GM12873 (cell line): ENCODE results near the gene GPD1L.

ENCODE experiments used
- TF ChIP-seq, protein P1 (sequence below): IDR thresholded peaks from 2 replicates; pipeline ENCODE4 v1.5.1; 2012; ENCODE audit warnings: low read depth, mild to moderate bottlenecking, moderate library complexity, low read length, control low read depth; ENCODE audit not compliant: insufficient read depth; ENCODE audit errors: missing control alignments

Gene GPD1L

GRCh38 chr3:32140943-32141342 lies 34.5 kb downstream of the GPD1L start:
- TF ChIP-seq, protein P1, sequence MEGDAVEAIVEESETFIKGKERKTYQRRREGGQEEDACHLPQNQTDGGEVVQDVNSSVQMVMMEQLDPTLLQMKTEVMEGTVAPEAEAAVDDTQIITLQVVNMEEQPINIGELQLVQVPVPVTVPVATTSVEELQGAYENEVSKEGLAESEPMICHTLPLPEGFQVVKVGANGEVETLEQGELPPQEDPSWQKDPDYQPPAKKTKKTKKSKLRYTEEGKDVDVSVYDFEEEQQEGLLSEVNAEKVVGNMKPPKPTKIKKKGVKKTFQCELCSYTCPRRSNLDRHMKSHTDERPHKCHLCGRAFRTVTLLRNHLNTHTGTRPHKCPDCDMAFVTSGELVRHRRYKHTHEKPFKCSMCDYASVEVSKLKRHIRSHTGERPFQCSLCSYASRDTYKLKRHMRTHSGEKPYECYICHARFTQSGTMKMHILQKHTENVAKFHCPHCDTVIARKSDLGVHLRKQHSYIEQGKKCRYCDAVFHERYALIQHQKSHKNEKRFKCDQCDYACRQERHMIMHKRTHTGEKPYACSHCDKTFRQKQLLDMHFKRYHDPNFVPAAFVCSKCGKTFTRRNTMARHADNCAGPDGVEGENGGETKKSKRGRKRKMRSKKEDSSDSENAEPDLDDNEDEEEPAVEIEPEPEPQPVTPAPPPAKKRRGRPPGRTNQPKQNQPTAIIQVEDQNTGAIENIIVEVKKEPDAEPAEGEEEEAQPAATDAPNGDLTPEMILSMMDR = no peak

DNA sequence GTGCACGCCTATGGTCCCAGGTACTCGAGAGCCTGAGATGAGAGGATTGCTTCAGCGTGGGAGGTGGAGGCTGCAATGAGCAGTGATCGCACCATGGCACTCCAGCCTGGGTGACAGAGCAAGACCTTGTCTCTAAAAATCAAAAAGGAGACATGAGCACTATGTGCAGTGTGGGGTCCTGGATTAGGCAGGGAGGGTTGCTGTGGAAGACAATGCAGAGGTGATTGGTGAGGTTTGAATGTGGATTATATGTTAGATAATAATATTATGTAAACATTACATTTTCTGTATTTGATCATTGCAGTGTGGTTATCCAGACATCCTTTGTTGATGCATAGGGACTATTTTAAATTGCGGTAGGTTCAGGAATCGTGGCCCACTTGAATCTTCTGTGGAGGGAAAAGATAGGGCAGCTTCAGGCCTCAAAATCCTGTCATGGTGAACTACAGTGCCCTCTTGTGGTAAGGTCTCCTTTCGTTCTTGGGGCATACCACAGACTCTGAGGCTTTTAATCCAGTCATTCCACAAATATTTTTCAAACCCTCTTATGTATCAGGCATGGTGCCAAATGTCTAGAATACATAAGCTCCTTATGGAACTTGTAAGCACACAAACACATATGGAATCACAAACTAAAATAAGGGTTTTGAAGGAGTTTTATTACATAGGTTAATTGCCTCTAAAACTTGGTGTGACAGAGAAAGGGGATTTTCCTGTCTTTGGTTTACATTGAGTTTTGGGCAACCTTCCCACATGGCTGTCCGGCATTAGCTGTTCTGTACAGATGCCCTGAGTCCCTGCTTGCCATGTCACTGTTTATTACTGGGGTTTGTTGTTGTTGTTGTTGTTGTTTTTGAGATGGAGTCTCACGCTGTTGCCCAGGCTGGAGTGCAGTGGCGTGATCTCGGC lies 37.7 kb downstream of the GPD1L start:
- TF ChIP-seq, protein P1 = peak; percentile 76

DNA sequence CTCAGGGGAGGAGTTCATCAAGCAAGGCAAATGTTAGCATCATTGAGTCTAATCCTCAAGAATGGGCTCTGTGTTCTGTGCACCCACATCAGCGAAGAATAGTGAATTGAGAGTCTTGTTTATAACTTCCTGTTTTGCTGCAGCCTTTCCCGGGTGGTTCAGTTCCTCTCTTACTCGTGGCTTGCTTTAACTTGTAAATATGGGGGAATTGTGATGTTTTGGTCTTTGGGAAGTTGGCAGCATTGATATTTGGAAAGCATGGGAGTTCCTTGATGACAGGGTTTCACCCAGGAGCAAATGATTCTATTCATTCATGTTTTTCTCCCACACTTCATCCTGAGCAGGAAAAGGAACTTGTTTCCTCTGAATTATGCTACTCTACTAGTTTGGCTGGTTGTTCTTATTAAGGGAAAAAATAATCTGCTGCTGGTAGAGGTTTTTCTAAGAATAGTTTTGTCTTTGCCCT lies 40.4 kb downstream of the GPD1L start:
- TF ChIP-seq, protein P1 = no peak

DNA sequence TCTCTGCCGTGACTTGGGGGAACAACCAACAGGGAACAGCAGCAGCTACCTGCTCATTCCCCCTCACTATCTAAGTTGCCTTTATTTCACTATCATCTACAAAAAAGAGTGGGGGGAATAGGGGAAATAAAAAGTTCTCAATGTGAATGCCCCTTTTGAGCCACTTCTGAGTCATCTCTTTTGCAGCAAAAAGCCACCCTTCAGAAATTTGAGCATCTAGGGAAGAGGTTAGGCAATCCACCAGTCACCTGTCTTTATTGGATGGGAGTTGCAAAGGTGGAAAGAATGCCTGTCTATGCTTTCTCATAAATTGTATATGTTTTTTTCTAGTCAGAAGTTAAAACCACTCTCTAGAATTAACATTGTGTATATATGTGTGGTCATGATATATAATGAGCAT lies 41.1 kb downstream of the GPD1L start:
- TF ChIP-seq, protein P1 = no peak

GRCh38 chr3:32147933-32148332 lies 41.5 kb downstream of the GPD1L start:
- TF ChIP-seq, protein P1 = no peak

DNA sequence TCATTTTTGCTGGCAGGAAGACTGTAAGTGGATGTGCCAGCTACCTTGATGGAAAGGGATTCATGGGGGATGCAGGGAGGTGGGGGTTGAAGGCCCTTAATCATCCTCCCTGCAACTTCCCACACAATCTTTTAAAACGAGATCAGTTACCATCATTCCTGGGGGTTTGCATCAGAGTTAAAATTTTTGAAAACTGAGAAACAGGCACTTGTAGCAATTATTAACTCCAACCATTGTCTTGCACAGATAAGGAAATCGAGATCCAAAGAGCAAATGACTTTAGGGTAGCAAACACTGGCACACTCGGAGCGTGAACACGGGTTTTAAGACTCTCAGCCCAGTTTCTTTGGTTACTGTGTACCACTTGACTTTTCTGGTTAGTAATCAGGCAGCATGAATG lies 41.9 kb downstream of the GPD1L start:
- TF ChIP-seq, protein P1 = no peak

DNA sequence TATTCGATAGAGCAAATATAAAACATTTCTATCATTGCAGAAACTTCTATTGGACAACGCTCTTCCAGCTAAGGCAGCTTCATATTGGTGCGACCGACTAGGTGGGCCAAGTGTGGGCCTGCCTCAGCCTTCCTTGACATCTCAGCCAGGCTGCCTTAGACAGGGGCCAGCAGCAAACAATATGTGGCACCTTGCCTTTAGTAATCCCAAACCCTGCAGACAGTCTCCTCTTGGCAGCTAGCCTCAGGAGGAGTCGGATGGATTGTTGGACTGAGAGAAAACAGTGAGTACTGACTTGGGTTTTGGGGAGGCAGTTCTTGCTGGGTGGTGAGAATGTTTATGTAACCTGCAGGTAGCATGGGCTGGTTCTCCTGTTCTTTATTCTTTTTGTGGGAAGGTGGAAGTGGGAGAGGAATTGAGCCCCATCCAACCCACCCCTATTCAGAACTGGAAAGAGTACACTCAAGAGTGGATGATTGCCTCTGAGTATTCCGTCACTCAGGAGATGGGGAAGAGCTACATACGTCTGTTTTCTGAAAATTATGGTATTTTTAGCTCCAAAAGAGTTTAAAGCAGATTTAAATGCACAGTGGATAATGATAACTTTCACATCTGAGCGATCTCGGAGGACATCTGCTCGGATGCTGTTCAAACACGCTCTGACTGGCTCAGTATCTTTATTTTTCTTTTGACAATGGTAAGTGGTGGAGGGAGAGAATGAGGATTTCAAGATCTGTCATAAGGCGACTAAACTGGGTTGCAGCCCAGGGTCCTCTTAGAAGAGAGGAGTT lies 47.2 kb downstream of the GPD1L start:
- TF ChIP-seq, protein P1 = no peak
